ENCODE measurements around the gene TIMP4.

Gene TIMP4

GRCh38 chr3:12190221-12190807 lies 31.6 kb upstream of the TIMP4 start:
- no peak overlapping the region for H3K27ac ChIP-seq
- TF ChIP-seq CTCF (IDR thresholded peaks at IDR 0.05) (no peak), ZFX (IDR thresholded peaks at IDR 0.05; ENCODE audit: borderline replicate concordance) (no peak)

- H3K27ac ChIP-seq: no peak overlapping the region
- TF ChIP-seq CTCF (IDR thresholded peaks at IDR 0.05) (no peak), ZFX (IDR thresholded peaks at IDR 0.05; ENCODE audit: borderline replicate concordance) (no peak)
These were observed 30.1 kb upstream of the TIMP4 start for GRCh38 chr3:12188681-12189287.

GRCh38 chr3:12188328-12188648 lies 29.6 kb upstream of the TIMP4 start:
- TF ChIP-seq ZFX (IDR thresholded peaks at IDR 0.05; ENCODE audit: borderline replicate concordance): no peak
- TF ChIP-seq CTCF (IDR thresholded peaks at IDR 0.05): no peak
- H3K27ac ChIP-seq: no peak overlapping the region

- no peak overlapping the region for H3K27ac ChIP-seq
- TF ChIP-seq ZFX (IDR thresholded peaks at IDR 0.05; ENCODE audit: borderline replicate concordance) (no peak), CTCF (IDR thresholded peaks at IDR 0.05) (no peak)
These were observed 29.0 kb upstream of the TIMP4 start for GRCh38 chr3:12187448-12188327.

GRCh38 chr3:12186515-12187286 lies 28.0 kb upstream of the TIMP4 start:
- no peak overlapping the region for H3K27ac ChIP-seq
- TF ChIP-seq CTCF (IDR thresholded peaks at IDR 0.05) (no peak), ZFX (IDR thresholded peaks at IDR 0.05; ENCODE audit: borderline replicate concordance) (no peak)

GRCh38 chr3:12186046-12186445 lies 27.3 kb upstream of the TIMP4 start:
- no peak overlapping the region for H3K27ac ChIP-seq
- TF ChIP-seq CTCF (IDR thresholded peaks at IDR 0.05) (no peak), ZFX (IDR thresholded peaks at IDR 0.05; ENCODE audit: borderline replicate concordance) (no peak)

All from 22Rv1 (cell line).